Activated CD8-positive, alpha-beta memory T cell treated with anti-CD3 and anti-CD28 coated beads for 48 hours (primary cell): ENCODE data around the gene CWC27.

Source experiments
- DNase-seq, 3 experiments: peaks; one replicate each; pipeline ENCODE4 v3.0.0-alpha.2; 2020; ENCODE audit warnings: low read depth in 2 of 3, low spot score in 2 of 3

The CWC27 gene

GRCh38 chr5:64768358-64769312 lies at the start of gene CWC27, which contains the start of gene SREK1IP1:
Gene CWC27, plus strand, starts transcription at chr5:64768930. Its CDS starts 217 bp downstream, at chr5:64769147.
Gene SREK1IP1, minus strand, starts transcription at chr5:64768691. Its CDS starts 174 bp downstream, at chr5:64768517.
- DNase-seq: peak; percentile 54 to 68 (median 67)

GRCh38 chr5:64722588-64722987 lies 46.1 kb upstream of the CWC27 start:
- no peak for DNase-seq

GRCh38 chr5:64727150-64727549 lies 41.6 kb upstream of the CWC27 start:
- DNase-seq: no peak

GRCh38 chr5:64742411-64742810 lies 26.3 kb upstream of the CWC27 start:
- no peak for DNase-seq

GRCh38 chr5:64742821-64743220 lies 25.9 kb upstream of the CWC27 start:
- no peak for DNase-seq

GRCh38 chr5:64744914-64745313 lies 23.8 kb upstream of the CWC27 start:
- no peak for DNase-seq

GRCh38 chr5:64746446-64746845 lies 22.3 kb upstream of the CWC27 start:
- DNase-seq: no peak

- DNase-seq: no peak
Observed at GRCh38 chr5:64749385-64749784, 19.3 kb upstream of the CWC27 start.

- DNase-seq: no peak
Observed at GRCh38 chr5:64754066-64754465, 14.7 kb upstream of the CWC27 start.

- no peak for DNase-seq
Observed at GRCh38 chr5:64758901-64759300, 9.8 kb upstream of the CWC27 start.

GRCh38 chr5:64759960-64760660 lies 8.6 kb upstream of the CWC27 start:
- no peak for DNase-seq

GRCh38 chr5:64763948-64764503 lies 4.7 kb upstream of the CWC27 start:
- DNase-seq: no peak

GRCh38 chr5:64765804-64766504 lies 2.8 kb upstream of the CWC27 start:
- DNase-seq: no peak

- DNase-seq: no peak
Observed at GRCh38 chr5:64766941-64767340, 1.8 kb upstream of the CWC27 start.

GRCh38 chr5:64767959-64768357 lies 772 bp upstream of the CWC27 start:
- no peak for DNase-seq

GRCh38 chr5:64769855-64770254 lies 1.1 kb downstream of the CWC27 start:
- DNase-seq: no peak

- no peak for DNase-seq
Observed at GRCh38 chr5:64771736-64772135, 3.0 kb downstream of the CWC27 start.

GRCh38 chr5:64773533-64773932 lies 4.8 kb downstream of the CWC27 start:
- DNase-seq: no peak

- DNase-seq: no peak
Observed at GRCh38 chr5:64775291-64775690, 6.6 kb downstream of the CWC27 start.

- peak in 2 of 3 experiments; percentile 9 to 25 for DNase-seq
Observed at GRCh38 chr5:64784451-64785025, 15.8 kb downstream of the CWC27 start.

GRCh38 chr5:64786372-64786771 lies 17.6 kb downstream of the CWC27 start:
- no peak for DNase-seq
